ENCODE data around the gene AGK.
"Not testable (repeated sequence)": the region's sequence is repeated elsewhere in the genome, so short reads cannot be mapped to it uniquely, and the experiment has no call there.

AGK gene

DNA sequence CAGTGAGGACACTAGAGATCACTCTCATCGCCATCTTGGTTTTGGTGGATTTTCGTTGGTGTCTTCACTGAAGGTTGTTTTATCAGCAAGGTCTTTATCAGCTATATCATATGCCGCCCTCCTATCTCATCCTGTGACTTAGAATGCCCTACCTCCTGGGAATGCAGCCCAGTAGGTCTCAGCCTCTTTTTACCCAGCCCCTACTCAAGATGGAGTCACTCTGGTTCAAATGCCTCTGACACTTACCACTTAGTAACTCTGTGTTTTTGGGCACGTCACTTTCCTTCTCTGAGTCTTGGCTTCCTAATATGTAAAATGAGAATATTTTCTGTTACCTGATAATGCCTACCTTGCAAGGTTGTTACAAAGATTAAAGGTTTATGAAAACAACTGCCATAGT lies 37.7 kb downstream of the AGK start:
- DNase-seq: no peak

DNA sequence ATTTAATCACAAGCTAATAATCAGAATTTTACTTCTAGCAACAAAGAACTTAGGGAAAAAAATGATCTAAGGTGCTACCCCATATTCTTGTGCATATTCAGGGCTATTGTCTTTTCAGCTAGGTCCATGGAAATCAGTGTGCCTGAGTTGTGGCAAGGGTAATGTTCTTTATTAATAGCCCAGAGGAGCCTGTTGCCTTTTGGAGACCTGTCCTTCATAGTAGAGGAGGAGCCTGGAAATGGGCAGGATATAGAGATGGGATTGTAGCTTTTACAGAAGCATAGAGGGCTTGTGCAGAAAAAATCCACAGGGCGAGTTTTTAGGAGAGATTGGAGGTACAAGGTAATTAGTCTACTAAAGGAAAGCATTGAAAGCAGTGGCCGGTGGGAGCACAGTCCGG lies 38.9 kb downstream of the AGK start:
- no peak for DNase-seq

DNA sequence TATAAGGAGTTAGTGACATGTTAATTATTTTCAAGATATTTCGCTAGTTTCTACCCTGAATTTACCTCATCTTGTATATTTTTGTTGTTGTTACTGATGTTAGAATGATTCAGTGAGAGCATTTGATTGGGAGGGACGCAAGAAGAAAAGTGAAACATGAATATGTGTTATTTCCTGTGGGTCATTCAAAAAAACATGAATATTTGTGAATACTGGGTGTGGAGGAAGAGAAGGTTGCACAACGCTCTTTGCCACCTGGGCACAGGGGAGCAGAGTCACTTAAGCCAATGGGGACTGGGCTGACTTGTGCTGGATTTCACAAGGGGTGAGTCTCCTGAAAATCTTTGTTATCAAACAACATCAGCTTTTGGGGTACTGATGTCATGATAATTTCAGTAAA lies 39.5 kb downstream of the AGK start:
- DNase-seq: no peak

DNA sequence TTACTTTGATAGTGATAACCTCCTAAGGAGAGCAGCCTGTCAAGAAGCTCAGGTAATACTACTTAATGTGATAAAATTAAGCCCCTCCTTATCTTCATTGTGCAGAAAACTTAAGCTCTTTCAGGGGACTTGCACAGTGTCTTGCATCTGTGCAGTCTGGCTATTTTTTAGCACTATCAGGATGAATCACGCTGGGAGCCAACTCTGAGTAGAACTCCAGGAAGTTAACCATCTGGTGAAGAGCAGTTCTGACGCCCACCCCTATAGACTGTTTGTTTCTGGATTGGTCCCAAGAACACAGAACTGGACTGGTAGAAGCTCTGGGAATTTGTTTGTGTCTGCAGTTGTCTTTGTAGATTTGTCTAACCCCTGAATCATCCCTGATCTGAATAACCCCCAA lies 41.9 kb downstream of the AGK start:
- no peak for DNase-seq

DNA sequence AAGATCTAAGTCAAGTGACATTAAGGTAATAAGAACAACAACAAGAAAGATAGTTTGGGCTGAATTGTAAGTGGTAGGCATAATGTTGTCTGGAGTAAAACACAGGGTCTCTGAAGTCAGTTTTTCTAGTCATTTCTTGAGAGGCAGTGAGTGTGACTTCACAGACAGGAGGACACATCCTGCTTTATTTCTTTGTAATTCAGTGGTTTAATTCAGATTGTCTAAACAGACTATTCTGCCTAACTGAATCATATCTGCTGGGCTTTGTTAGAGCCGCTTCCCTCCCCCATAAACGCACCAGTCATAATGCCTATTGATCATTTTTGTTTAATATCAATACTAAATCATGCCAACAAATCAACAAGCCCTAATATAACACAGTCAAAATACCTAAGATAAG lies 46.8 kb downstream of the AGK start:
- no peak for DNase-seq

DNA sequence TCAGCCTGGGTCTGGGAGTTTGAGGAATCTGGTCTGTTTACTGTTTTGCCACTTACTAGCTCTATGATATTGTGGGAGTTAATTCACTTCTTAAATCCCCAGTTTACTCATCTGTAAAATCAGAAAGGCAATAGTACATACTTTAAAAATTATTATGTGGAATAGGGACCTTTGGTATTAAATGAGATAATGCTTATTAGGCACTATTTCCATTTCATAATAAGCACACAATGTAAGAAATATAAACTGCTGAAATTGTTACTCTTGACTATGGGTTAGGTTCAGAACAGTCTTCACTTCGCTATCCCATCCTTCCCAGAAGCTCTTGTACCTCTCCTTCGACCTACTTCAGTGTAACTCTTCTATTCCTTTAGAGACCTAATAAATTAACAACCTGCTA lies 47.2 kb downstream of the AGK start:
- DNase-seq: no peak

DNA sequence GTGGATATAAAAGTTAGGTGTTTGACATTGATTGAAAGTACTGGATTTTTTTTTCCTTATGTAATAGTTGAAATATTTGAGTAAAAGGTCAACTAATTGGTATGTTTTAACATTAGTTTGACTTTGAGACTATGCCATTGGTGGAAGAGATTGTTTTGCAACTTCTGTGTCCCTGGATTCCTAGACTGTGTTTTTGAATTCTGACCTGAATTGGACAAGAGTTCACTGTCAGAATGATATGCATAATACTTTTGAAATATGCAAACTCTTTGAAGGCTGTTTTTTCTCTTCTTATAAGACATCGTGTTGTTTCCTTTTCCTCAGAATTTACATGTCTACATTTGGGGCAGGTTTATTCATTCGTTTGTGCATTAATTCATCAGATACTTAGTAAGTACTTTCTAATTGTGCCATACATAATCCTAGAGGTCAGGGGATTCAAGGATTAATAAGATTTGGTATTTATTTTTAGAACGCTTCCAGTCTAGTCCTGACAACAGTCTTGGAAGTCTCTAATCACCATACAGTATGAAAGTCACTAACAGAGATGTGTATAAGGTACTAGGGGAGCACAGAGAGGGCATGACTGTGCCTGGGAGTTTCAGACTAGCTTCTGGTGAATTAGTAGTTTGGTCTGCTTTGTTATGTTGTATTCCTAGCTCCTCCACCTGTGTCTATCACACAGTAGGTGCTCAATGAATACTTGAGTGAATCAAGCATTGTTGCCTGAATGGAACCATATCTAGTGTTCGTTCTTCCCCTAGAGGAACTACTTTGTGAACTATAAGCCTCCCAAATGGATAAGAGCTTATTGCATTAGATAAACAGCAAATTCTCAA lies 49.2 kb downstream of the AGK start:
- no peak for DNase-seq

DNA sequence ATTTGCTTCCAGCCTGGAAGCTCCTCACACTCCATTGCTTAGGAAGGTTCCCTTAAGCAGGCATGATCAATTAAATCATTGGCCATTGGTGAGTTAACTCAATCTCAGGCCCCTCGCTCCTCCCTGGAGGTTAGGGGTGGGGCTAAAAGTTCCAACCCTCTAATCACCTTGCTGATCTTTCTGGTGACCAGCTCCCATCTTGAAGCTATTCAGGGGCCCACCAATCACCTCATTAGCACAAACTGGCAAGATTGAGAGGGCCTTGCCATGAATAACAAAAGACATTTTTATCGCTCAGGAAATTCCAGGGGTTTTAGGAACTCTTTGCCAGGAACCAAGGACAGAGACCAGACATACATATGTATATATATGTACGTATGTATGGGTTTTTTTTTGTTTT lies 58.4 kb downstream of the AGK start:
- DNase-seq: no peak

DNA sequence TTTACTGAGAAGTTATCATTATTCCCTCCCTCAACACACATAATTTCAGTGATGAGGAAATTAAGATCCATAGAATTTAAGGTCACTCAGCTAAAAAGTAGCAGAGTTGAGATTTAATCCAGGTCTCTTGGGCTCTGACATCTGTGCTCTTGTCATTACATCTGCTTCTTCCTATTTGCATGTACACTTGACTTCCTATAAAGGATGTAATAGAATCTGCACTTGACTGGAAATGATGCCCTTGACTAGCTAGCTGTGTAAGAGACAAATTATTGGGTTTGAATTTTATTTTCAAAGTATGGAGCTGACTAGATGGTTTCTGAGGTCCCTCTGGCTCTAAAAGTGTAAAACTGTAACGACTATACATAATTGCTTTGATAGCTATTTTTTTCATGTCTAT lies 59.5 kb downstream of the AGK start:
- DNase-seq: no peak

DNA sequence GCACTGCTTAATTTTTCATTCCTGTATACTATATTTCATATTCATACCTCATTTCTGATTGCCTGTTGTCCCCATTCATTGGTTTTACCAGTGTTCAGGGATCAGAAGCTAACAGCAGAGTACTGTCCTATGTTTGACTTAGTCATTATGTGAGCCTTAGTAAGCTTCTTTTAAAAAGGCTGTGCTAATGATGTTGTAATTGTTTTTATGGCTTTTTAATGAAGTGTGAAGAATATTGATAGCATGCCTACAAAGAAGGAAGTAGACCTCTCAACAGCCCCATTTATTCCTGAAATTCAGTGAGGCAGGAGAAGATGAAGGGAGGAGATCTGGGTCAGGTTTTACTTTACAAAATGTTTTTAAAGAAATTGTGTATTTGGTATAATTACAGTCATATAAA lies 61.7 kb downstream of the AGK start:
- no peak for DNase-seq

DNA sequence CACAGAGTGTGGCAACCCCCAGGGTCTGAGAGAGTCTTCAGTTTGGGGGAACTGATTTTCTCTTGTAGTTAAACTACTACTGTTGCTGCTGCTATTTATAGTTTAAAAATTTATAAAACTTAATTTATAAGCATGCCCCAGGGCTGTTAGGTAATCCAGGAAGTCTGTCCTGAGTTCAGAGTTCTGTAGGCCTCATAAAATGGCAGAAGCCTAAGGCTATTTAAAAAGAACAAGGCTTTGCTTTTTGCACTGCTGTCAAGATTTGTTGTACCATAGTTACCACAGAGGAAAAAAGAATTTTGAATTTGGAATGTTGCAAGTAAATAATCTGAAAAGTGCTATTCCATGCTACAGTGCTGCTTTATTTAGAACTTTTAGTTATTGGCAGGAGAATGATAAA lies 66.1 kb downstream of the AGK start:
- DNase-seq: no peak

DNA sequence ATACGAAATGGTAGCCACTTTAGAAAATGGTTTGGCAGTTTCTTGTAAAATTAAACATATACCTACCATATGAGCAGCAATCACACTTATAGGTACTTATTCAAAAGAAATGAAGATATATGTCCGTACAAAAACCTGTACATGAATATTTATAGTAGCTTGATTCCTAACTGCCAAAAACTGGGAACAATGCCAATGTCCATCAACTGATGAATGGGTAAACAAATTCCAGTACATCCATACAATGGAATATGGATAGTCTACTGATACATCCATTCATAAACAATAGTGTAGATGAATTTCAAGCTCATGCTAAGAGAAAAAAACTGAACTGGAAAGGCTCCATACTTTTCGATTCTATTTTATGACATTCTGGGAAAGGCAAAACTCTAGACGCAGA lies 68.5 kb downstream of the AGK start:
- no peak for DNase-seq

DNA sequence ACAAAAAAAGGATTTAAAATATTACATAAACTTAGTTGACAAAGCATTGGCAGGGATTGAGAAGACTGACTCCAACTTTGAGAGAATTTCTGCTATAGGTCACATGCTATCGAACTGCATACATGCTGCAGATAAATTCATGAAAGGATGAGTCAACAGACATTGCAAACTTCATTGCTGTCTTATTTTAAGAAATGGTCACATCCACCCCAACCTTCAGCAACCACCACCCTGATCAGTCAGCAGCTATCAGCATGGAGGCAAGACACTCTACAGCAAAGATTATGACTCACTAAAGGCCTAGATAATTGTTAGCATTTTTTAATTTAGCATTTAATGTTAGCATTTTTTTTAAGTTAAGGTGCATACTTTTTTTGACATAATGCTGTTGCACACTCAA lies 73.6 kb downstream of the AGK start:
- no peak for DNase-seq

DNA sequence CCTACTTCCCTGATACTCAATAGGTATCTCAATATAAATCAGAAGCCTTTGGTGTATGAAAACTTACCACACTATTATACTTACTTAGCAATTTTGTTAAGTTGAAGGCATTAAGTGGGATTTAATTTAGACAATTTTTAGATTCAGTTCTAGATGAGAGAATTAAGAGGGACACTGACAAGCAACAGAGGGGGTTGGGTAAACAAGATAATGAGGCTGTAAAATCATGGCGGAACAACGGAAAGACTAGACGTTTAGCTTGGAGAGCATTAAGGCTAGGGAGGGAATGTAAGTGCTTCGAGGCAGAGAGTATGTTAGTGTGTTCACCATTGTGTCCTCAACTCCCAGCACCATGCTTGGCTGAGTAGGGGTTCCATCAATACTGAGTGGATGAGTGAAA lies 79.4 kb downstream of the AGK start:
- no peak for DNase-seq

DNA sequence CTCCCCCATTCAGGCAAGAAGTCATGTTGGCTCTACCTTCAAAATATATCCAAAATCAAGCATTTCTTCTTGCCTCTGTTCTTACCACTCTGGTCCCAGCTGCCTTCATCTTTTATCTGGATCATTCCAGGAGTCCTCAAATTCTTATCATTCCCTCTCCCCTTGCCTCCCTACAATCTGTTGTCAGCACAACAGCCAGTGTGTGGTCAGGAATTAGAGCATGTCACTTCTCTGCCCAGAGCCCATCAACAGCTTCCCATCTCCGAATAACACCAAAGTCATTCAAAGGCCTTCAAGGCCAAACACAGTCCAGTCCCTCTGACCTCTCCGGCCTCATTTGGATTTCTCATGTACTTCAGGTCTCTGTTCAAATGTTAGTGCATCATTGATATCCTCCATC lies 80.3 kb downstream of the AGK start:
- DNase-seq: no peak

DNA sequence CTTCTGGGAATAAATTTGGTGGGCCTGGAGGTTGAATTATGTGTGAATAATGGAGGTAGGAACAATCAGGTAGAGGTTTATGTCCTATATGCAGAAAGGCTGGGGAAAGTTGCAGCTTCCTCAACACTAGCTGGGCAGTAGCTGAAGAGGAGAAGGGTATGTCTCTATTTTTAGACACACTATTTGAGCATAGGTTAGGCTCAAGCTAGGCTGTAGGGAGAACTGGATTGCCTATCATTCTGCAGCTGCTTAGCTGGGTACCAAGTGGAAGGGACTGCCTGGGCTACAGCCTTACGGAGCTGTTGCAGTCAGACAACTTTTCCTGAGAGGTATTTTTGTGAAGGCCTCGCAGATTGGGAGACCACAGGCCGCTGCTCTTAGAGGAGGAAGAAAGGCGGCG lies 82.9 kb downstream of the AGK start:
- DNase-seq: no peak

DNA sequence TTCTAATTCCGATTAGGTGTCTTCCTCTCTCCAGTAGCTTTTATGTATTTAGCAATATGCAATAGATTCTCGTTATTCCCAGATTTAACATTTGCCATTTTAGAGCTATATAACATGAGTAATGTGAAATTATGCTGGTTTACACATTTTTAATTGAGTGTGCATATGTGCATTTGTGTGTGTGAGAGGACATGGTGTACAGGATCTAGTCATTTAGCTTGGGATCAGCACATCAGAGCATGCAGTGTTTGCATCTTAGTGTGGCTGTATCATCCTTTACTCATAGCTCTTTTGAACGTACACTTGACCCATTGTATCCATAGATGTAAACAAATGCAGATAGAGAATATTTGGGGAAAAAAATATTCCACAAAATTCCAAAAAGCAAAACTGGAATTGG lies 84.8 kb downstream of the AGK start:
- DNase-seq: no peak

DNA sequence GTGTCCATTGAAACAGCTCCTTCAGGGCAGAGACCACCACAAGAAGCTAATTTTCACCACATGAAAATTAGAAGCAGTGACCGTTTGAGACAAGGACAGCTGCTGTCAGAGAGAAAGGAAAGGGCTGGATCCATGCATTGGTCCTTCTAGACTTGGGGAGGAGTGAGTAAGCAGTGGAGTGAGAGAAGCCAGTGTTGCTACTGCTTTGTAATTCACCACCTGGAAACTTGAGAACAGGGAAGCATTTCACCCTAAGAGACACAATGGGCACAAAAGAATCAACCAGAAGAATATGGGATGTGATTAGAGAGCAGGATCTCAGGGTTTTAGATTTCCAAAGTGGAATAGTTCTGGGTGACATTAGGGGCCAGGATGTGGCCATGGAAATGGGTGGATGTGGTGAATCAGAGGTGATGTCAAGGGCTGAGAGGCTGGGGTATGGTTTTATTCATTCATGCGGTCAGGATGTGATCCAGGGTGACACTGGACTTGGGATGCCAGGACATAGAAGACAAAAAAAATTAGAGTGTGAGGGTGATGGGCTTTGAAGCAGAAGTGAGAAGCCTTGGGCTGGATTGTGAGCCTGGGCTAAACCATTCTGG lies 89.1 kb downstream of the AGK start:
- DNase-seq: no peak

DNA sequence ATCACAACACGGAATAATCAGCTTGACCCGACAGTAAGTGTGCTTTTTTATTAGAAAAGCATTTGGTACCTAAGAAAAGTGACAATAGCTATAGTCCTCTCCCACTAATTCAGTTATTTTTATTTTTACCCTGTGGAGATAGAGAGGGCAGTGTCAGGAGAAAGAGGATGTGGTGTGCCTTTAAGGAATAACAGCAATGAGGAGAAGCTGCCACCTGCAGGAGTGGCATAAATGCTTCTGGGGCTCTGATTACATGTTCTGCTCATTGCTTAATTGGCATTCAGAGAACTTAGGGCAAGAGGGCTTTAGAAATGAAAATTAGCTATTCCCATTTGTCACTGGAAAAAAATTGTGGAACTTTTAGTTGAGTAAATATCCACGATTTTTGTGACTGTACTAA lies 90.7 kb downstream of the AGK start:
- DNase-seq: peak; percentile 13

DNA sequence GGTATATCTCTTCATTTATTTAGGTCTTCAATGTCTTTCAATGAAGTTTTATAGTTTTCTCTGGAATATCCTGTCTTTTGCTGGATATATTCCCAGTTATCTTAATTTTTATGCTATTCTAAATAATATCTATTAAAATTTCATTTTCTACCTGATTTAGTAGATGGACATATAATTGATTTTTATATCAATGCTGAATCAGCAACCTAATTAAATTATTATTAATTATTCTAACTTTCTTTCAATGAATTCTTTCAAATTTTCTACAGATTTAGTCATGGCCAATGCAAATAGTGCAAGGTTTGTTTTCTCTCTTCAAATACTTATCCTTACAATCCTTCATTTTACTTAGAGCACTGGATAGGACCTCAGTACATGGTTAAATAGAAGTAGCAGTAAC lies 94.0 kb downstream of the AGK start:
- no peak for DNase-seq

DNA sequence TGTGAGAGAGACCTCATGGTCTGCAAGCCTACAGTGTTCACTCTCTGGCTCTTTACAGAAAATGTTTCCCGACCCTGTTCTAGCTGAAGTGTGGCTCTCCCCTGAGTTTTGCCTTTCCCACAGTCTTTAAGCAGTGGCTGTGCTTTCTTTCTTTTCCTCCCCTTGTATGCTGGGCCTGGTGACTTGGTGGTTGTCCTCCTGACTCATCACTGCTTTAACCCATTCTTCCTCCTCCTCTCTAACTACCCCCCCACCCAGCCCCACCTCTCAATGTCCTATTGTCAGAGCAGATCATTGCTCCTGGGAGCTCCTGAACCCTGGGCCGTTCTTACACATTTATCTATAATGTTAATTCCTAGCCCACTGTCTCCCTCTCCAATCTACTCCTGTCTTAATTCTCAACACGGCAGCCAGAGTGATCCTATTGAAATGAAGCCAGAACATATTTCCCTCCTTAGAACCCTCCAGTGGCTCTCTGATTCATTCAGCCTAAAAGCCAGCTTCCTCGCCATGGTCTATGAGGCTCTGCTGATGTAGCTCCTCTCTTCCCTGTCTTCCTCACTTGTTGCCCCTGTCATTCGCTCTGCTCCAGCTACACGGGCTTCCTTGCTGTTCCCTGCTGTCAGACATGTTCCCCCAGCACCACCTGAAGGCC lies 95.7 kb downstream of the AGK start:
- no peak for DNase-seq

DNA sequence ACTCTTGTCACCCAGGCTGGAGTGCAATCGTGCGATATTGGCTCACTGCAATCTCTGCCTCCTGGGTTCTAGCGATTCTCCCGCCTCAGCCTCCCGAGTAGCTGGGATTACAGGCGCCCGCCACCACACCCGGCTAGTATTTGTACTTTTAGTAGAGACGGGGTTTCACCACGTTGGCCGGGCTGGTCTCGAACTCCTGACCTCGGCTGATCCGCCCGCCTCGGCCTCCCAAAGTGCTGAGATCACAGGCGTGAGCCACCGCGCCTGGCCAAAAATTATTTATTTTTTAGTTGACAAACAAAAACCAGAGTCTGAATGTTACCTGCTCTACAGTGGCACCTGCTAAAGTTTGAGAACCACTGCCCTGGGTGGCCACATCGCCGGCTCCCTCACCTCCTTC lies 96.5 kb downstream of the AGK start:
- DNase-seq: not testable (repeated sequence)

DNA sequence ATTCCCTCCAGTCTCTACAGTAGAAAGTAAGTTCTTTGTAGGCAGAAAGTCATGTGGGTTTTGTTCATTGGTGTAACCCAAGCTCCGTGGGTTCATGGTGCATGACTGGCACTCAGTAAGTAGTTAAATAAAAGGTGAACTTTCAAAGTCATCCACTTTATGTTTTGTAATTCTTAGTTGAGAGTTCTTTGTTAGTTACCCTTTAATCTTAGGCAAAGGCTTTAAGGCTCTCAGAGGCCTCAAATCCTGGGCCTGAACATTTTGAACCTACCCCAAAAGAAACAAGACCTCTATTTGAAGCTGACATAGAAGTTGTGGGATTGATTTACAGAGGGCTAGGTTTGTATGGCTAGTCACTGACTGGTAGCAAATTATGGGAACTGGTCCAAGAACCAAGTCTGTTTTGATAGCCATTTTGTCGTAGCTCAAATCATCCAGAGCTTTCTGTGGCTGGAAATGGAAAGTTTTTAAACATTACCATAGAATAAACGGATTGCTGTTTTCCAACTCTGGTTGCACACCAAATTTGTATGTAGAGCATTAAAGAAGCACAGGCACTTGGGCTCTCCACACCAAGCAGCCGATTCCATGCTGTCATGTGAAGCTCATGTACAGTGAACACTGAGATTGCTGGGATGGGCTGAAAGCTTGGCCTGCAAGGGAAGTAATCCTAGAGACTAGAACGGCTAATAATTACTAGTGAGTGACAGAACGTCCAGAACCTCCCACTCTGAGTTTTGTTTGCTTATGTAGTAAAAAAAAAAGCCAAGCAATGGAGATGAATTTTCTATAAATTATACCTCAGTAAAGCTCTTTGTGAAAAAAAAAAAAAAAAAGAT lies 97.3 kb downstream of the AGK start:
- DNase-seq: no peak
